GM10266 (cell line): ENCODE data around the gene SCN8A.

Source experiments
- DNase-seq: peaks from one replicate; pipeline ENCODE4 v3.0.0; 2012; ENCODE audit errors: extremely low spot score
- TF ChIP-seq, protein P1 (sequence below): IDR thresholded peaks from 2 replicates; pipeline ENCODE4 v1.5.1; 2012; ENCODE audit warnings: mild to moderate bottlenecking, low read depth; ENCODE audit not compliant: control insufficient read depth, insufficient read depth; ENCODE audit errors: missing control alignments

SCN8A gene

GRCh38 chr12:51850965-51851299, 259.9 kb downstream of the SCN8A start:
- TF ChIP-seq, protein P1, sequence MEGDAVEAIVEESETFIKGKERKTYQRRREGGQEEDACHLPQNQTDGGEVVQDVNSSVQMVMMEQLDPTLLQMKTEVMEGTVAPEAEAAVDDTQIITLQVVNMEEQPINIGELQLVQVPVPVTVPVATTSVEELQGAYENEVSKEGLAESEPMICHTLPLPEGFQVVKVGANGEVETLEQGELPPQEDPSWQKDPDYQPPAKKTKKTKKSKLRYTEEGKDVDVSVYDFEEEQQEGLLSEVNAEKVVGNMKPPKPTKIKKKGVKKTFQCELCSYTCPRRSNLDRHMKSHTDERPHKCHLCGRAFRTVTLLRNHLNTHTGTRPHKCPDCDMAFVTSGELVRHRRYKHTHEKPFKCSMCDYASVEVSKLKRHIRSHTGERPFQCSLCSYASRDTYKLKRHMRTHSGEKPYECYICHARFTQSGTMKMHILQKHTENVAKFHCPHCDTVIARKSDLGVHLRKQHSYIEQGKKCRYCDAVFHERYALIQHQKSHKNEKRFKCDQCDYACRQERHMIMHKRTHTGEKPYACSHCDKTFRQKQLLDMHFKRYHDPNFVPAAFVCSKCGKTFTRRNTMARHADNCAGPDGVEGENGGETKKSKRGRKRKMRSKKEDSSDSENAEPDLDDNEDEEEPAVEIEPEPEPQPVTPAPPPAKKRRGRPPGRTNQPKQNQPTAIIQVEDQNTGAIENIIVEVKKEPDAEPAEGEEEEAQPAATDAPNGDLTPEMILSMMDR, result no peak
- no peak for DNase-seq

DNA sequence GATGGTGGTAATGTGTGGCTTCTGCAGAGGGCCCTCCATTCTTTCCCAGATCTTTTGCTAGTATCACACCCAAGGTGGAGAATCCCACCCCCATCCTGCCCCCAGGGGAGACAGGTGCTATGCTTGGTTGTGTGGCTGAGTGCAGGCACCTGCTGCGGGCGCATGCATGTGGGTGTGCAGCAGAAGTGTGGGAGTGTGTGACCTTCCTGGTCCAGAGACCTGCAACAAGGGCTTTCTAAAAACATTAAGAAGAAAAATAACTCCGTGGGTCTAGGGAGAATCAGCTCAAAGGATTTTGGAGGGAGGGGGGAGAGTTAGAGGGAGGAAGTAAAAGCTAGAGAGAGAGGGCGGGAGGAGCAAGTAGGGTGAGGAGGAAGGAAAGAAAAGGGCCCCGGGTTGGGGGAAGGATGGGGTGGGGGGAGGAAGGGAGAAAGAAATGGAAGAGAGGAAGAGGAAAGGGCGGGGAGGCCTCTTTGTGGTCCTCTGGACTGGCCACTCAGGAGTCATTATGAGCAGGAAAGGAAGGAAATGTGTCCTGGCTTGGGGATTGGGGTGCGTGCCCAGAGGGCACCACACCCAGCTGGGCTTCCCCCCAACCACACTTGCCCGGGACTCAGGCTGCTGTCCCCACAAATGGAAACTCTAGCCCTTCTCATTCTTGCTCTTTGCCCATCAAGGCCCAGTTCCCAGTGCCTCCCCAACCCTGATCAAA, 260.5 kb downstream of the SCN8A start:
- no peak for DNase-seq
- TF ChIP-seq, protein P1, result no peak

DNA sequence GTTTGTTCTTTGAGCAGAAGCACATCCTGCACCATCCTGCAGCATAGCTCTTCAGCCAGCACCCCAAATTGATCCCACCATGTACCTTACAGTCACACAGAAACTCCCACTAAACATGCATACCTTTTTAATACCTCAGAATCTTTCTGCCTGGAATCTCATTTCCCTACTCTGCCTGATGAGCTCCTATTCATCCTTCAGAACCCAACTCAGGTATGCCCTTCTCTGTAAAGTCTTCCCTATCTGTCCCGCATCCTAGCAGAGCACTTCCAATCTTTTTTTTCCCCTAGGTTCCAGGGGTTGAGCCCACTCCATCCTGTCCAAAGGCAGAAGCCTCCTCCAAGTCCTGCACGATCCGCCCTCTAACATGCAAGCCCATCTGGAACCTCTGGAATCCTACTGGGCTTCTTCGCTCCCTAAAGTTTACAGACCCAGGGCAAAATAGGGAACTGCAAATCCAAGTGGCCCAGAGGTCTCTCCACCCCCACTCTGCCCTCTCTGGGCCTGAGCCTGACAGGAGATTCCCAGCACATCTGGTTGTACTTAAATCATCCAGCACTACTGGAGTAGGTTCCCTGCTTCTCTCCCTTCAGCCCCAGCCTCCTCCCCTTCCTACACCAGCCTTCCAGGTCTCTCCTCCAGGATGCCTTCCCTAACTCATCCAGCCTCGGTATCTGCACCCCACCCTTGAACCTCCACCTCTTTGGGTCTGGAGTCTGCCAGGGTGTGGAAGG, 261.5 kb downstream of the SCN8A start:
- no peak for DNase-seq
- TF ChIP-seq, protein P1, result no peak

DNA sequence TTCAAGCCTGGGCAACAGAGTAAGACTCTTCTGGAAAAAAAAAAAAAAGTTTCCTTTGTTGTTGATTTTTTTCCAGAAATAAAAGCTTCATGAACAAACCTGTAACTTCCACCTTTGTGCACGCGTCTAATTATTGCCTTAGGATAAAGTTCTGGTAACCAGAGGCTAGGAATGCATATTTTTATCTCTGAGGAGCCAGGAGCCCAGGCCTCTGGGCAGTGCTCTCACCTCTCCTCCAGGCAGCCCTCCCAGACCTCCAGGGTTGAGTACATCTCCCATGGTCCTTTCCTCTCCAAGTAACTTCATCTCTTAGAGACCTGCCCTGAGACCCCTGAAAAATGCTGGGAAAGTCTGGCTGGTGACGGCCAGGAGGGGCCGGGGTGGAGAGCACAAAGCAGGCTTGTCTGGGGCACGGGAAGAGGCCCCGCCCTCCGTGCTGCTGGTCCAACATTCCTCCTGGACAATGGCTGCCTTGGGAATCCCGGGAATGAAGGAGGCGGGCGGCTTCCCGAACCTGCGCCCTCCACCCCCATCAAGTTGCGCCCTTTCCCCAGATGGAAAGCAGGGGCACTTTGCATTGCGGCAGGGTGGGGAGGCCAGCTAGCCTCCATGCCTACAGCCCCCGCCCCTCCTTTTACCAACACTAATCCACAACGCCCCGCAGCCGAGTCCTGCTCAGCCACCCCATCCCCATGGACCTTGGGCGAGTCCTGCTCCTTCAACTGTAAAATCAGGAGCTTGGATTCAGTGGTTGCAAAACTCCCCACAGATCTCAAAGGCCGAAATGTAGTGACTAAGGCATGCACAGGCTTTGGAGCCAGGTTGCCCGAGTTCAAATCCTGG, 264.8 kb downstream of the SCN8A start:
- DNase-seq, result no peak
- TF ChIP-seq, protein P1, result no peak

GRCh38 chr12:51860986-51861385, 270.0 kb downstream of the SCN8A start:
- TF ChIP-seq, protein P1, result no peak
- no peak for DNase-seq
